Measurements from ENCODE around the gene C5AR2.
"Not testable (repeated sequence)": the region's sequence is repeated elsewhere in the genome, so short reads cannot be mapped to it uniquely, and the experiment has no call there.

The C5AR2 gene

GRCh38 chr19:47363758-47364531 is 32.0 kb downstream of the C5AR2 start:
- TF ChIP-seq CTCF (IDR thresholded peaks at IDR 0.05; ENCODE audit: low read depth, low read length, poor library complexity, severe bottlenecking): no peak
- Histone ChIP-seq H3F3A (ENCODE audit: control insufficient read depth, insufficient read depth) (no peaks in the 10 kb centered on the region), H3K27me3 (ENCODE audit: control insufficient read depth, low read length) (no peaks in the 10 kb centered on the region), H3K9me3 (ENCODE audit: control insufficient read depth, insufficient read depth, low read length) (no peaks in the 10 kb centered on the region), H3K4me1 (ENCODE audit: control insufficient read depth, low read length) (no peaks in the 10 kb centered on the region), H3K4me2 (ENCODE audit: low read length) (no peak overlapping the region), H4K20me1 (ENCODE audit: control insufficient read depth, insufficient read depth, low read depth, low read length) (no peaks in the 10 kb centered on the region), H3K9me2 (replicated peaks; ENCODE audit: control insufficient read depth, low read length) (no peaks in the 10 kb centered on the region), H3K79me2 (ENCODE audit: control insufficient read depth, low read length) (peaks cover 14% of the 10 kb centered on the region), H3K27ac (ENCODE audit: low read depth, low read length) (no peak overlapping the region), H3K4me3 (ENCODE audit: low read length) (no peak overlapping the region), H3K36me3 (ENCODE audit: control insufficient read depth, low read length) (peaks cover 72% of the 10 kb centered on the region)

- not testable (repeated sequence) for H3F3A ChIP-seq (ENCODE audit: control insufficient read depth, insufficient read depth); H3K4me3 ChIP-seq (ENCODE audit: low read length); H3K27me3 ChIP-seq (ENCODE audit: control insufficient read depth, low read length); H3K9me3 ChIP-seq (ENCODE audit: control insufficient read depth, insufficient read depth, low read length); H3K4me1 ChIP-seq (ENCODE audit: control insufficient read depth, low read length); H4K20me1 ChIP-seq (ENCODE audit: control insufficient read depth, insufficient read depth, low read depth, low read length); H3K27ac ChIP-seq (ENCODE audit: low read depth, low read length); H3K9me2 ChIP-seq (replicated peaks; ENCODE audit: control insufficient read depth, low read length); H3K4me2 ChIP-seq (ENCODE audit: low read length); H3K79me2 ChIP-seq (ENCODE audit: control insufficient read depth, low read length)
- H3K36me3 ChIP-seq (ENCODE audit: control insufficient read depth, low read length): peaks cover 71% of the 10 kb centered on the region
Measured at GRCh38 chr19:47365455-47365854, 33.5 kb downstream of the C5AR2 start.

- H4K20me1 ChIP-seq (ENCODE audit: control insufficient read depth, insufficient read depth, low read depth, low read length): no peaks in the 10 kb centered on the region
- H3K9me3 ChIP-seq (ENCODE audit: control insufficient read depth, insufficient read depth, low read length): no peaks in the 10 kb centered on the region
- H3K27me3 ChIP-seq (ENCODE audit: control insufficient read depth, low read length): no peaks in the 10 kb centered on the region
- H3F3A ChIP-seq (ENCODE audit: control insufficient read depth, insufficient read depth): no peaks in the 10 kb centered on the region
- H3K4me3 ChIP-seq (ENCODE audit: low read length): no peak overlapping the region
- H3K79me2 ChIP-seq (ENCODE audit: control insufficient read depth, low read length): no peaks in the 10 kb centered on the region
- H3K4me1 ChIP-seq (ENCODE audit: control insufficient read depth, low read length): no peaks in the 10 kb centered on the region
- H3K9me2 ChIP-seq (replicated peaks; ENCODE audit: control insufficient read depth, low read length): no peaks in the 10 kb centered on the region
- H3K27ac ChIP-seq (ENCODE audit: low read depth, low read length): no peak overlapping the region
- H3K36me3 ChIP-seq (ENCODE audit: control insufficient read depth, low read length): peaks cover 74% of the 10 kb centered on the region
- TF ChIP-seq CTCF (IDR thresholded peaks at IDR 0.05; ENCODE audit: low read depth, low read length, poor library complexity, severe bottlenecking): no peak
- TF ChIP-seq EZH2phosphoT487 (IDR thresholded peaks at IDR 0.05; ENCODE audit: borderline replicate concordance, low read length): no peak
- H3K4me2 ChIP-seq (ENCODE audit: low read length): no peak overlapping the region
Measured at GRCh38 chr19:47370045-47370611, 38.2 kb downstream of the C5AR2 start.

GRCh38 chr19:47371261-47371660 is 39.3 kb downstream of the C5AR2 start:
- no peak overlapping the region for H3K4me3 ChIP-seq (ENCODE audit: low read length)
- peaks cover 81% of the 10 kb centered on the region for H3K36me3 ChIP-seq (ENCODE audit: control insufficient read depth, low read length)
- no peaks in the 10 kb centered on the region for H3K4me1 ChIP-seq (ENCODE audit: control insufficient read depth, low read length)
- no peaks in the 10 kb centered on the region for H3K27me3 ChIP-seq (ENCODE audit: control insufficient read depth, low read length)
- H3K9me2 ChIP-seq (replicated peaks; ENCODE audit: control insufficient read depth, low read length): no peaks in the 10 kb centered on the region
- no peak overlapping the region for H3K4me2 ChIP-seq (ENCODE audit: low read length)
- no peaks in the 10 kb centered on the region for H3K9me3 ChIP-seq (ENCODE audit: control insufficient read depth, insufficient read depth, low read length)
- no peaks in the 10 kb centered on the region for H3F3A ChIP-seq (ENCODE audit: control insufficient read depth, insufficient read depth)
- no peaks in the 10 kb centered on the region for H4K20me1 ChIP-seq (ENCODE audit: control insufficient read depth, insufficient read depth, low read depth, low read length)
- H3K27ac ChIP-seq (ENCODE audit: low read depth, low read length): no peak overlapping the region
- TF ChIP-seq CTCF (IDR thresholded peaks at IDR 0.05; ENCODE audit: low read depth, low read length, poor library complexity, severe bottlenecking) (no peak), EZH2phosphoT487 (IDR thresholded peaks at IDR 0.05; ENCODE audit: borderline replicate concordance, low read length) (no peak)
- no peaks in the 10 kb centered on the region for H3K79me2 ChIP-seq (ENCODE audit: control insufficient read depth, low read length)

Data from DOHH2 (cell line).